Measurements from ENCODE around the gene SLPI. TPM values are rescaled to one million over a fixed set of nuclear protein-coding genes. Genes with fewer than 3 reads are reported as not detected.

The SLPI gene
- total and polyA plus RNA-seq, 2 donors from 2014 or later, result 105 to 3,615 TPM

- no peak overlapping the region for H3K4me3 ChIP-seq (ENCODE audit: low read length in 3 of 3)
- H3K9ac ChIP-seq (ENCODE audit: low read length in 3 of 3), result no peak overlapping the region
- intact Hi-C loops (cut with DNase I), result no loop called here
- no peaks in the 10 kb centered on the region for H3K9me3 ChIP-seq (ENCODE audit: control insufficient read depth in 2 of 3, insufficient read depth in 1 of 3, low read length in 3 of 3)
- FAIRE-seq (no peak), DNase-seq (no peak)
- TF ChIP-seq, protein P1, sequence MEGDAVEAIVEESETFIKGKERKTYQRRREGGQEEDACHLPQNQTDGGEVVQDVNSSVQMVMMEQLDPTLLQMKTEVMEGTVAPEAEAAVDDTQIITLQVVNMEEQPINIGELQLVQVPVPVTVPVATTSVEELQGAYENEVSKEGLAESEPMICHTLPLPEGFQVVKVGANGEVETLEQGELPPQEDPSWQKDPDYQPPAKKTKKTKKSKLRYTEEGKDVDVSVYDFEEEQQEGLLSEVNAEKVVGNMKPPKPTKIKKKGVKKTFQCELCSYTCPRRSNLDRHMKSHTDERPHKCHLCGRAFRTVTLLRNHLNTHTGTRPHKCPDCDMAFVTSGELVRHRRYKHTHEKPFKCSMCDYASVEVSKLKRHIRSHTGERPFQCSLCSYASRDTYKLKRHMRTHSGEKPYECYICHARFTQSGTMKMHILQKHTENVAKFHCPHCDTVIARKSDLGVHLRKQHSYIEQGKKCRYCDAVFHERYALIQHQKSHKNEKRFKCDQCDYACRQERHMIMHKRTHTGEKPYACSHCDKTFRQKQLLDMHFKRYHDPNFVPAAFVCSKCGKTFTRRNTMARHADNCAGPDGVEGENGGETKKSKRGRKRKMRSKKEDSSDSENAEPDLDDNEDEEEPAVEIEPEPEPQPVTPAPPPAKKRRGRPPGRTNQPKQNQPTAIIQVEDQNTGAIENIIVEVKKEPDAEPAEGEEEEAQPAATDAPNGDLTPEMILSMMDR (IDR thresholded peaks at IDR 0.05; ENCODE audit: borderline replicate concordance, extremely low read depth, insufficient read depth), result no peak
- no peaks in the 10 kb centered on the region for H3K27me3 ChIP-seq (ENCODE audit: control insufficient read depth, insufficient read depth, low read length)
- no peaks in the 10 kb centered on the region for H3K36me3 ChIP-seq (ENCODE audit: control insufficient read depth in 2 of 3, insufficient read depth in 3 of 3, low read length in 3 of 3)
- H3K27ac ChIP-seq (ENCODE audit: low read depth in 2 of 2, low read length in 2 of 2), result no peak overlapping the region
- H3K4me1 ChIP-seq (ENCODE audit: control insufficient read depth in 2 of 3, insufficient read depth in 2 of 3, low read depth in 1 of 3, low read length in 3 of 3), result no peaks in the 10 kb centered on the region
These were observed 37.2 kb upstream of the SLPI start for GRCh38 chr20:45291526-45291925.

DNA sequence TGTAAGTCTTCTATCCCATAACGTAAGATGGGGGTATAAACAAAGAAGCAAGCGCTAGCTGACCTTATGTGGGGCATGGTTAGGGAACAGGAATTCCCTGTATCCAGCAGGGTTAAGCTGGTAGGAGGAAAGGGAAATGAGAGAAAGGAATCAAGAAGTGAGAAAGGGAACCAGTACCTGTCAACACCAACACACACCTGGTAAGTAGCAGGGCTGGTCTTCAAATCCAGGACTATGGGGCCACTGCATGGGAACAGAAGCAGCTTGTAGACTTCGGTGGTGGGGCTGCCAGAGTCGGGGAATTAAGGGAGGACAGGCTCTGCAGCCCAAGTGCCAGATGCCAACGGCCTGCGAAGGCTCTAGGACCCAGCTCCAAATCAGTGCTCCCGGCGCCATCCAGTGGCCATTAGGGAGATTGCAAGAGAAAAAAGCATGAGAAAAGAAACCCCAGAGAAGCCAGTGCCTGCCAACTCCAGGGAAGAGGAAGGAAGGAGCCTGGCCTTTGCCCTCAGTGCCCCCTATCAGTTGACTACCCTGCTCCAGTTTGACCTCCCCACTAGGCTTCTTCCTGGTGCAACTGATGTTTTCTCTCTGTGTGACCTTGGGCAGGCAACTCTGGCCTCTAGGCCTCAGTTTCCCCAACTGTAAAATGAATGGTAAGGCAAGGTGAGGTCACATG is 36.5 kb upstream of the SLPI start:
- no peak overlapping the region for H3K4me3 ChIP-seq (ENCODE audit: low read length in 3 of 3)
- no peak overlapping the region for H3K27ac ChIP-seq (ENCODE audit: low read depth in 2 of 2, low read length in 2 of 2)
- peak; percentile 85 to 93 (median 89) for DNase-seq
- no peak for FAIRE-seq
- no peaks in the 10 kb centered on the region for H3K36me3 ChIP-seq (ENCODE audit: control insufficient read depth in 2 of 3, insufficient read depth in 3 of 3, low read length in 3 of 3)
- intact Hi-C loops (cut with DNase I), result no loop called here
- no peak overlapping the region for H3K9ac ChIP-seq (ENCODE audit: low read length in 3 of 3)
- H3K27me3 ChIP-seq (ENCODE audit: control insufficient read depth, insufficient read depth, low read length), result no peaks in the 10 kb centered on the region
- no peaks in the 10 kb centered on the region for H3K9me3 ChIP-seq (ENCODE audit: control insufficient read depth in 2 of 3, insufficient read depth in 1 of 3, low read length in 3 of 3)
- TF ChIP-seq, protein P1 (IDR thresholded peaks at IDR 0.05; ENCODE audit: borderline replicate concordance, extremely low read depth, insufficient read depth), result peak; percentile 84
- H3K4me1 ChIP-seq (ENCODE audit: control insufficient read depth in 2 of 3, insufficient read depth in 2 of 3, low read depth in 1 of 3, low read length in 3 of 3), result no peaks in the 10 kb centered on the region

- Histone ChIP-seq H3K9ac (ENCODE audit: low read length in 3 of 3) (no peak overlapping the region), H3K36me3 (ENCODE audit: control insufficient read depth in 2 of 3, insufficient read depth in 3 of 3, low read length in 3 of 3) (no peaks in the 10 kb centered on the region), H3K27me3 (ENCODE audit: control insufficient read depth, insufficient read depth, low read length) (no peaks in the 10 kb centered on the region), H3K4me3 (ENCODE audit: low read length in 3 of 3) (no peak overlapping the region), H3K27ac (ENCODE audit: low read depth in 2 of 2, low read length in 2 of 2) (no peak overlapping the region), H3K9me3 (ENCODE audit: control insufficient read depth in 2 of 3, insufficient read depth in 1 of 3, low read length in 3 of 3) (no peaks in the 10 kb centered on the region), H3K4me1 (ENCODE audit: control insufficient read depth in 2 of 3, insufficient read depth in 2 of 3, low read depth in 1 of 3, low read length in 3 of 3) (no peaks in the 10 kb centered on the region)
- TF ChIP-seq, protein P1 (IDR thresholded peaks at IDR 0.05; ENCODE audit: borderline replicate concordance, extremely low read depth, insufficient read depth), result no peak
- FAIRE-seq (no peak), DNase-seq (peak in 1 of 5 donors; percentile 28)
- intact Hi-C loops (cut with DNase I), result no loop called here
These were observed 35.7 kb upstream of the SLPI start for GRCh38 chr20:45289942-45290676.
